KMS-11 (cell line): Measurements from ENCODE around the gene ITIH1.

Source experiments
- H2AFZ ChIP-seq: fragments of 200-600 bp; sonication (generic); 2 replicates; pipeline ENCODE4 v1.6.1; 2016; ENCODE audit warnings: antibody characterized with exemption, mixed run types, low read depth
- H3K27ac ChIP-seq: fragments of 200-600 bp; sonication (generic); 2 replicates; pipeline ENCODE4 v1.6.1; 2016; ENCODE audit warnings: mild to moderate bottlenecking, mixed run types
- H3K27me3 ChIP-seq: fragments of 200-600 bp; sonication (generic); 2 replicates; pipeline ENCODE4 v1.6.1; 2017; ENCODE audit warnings: mild to moderate bottlenecking, low read depth, mixed run types, moderate library complexity; ENCODE audit not compliant: insufficient read depth
- H3K36me3 ChIP-seq: fragments of 200-600 bp; sonication (generic); 2 replicates; pipeline ENCODE4 v1.6.1; 2017; ENCODE audit warnings: mild to moderate bottlenecking, mixed run types; ENCODE audit not compliant: insufficient read depth
- H3K4me1 ChIP-seq: fragments of 200-600 bp; sonication (generic); 2 replicates; pipeline ENCODE4 v1.6.1; 2016; ENCODE audit warnings: mild to moderate bottlenecking, low read depth, mixed run types; ENCODE audit not compliant: poor library complexity, severe bottlenecking
- H3K4me2 ChIP-seq: fragments of 200-600 bp; sonication (generic); 2 replicates; pipeline ENCODE4 v1.7.0; 2016; ENCODE audit warnings: mild to moderate bottlenecking, mixed run types
- H3K4me3 ChIP-seq: fragments of 200-600 bp; sonication (generic); IDR thresholded peaks from 2 replicates; pipeline ENCODE4 v1.6.1; 2017; ENCODE audit warnings: low read depth, low read length, mixed read lengths; ENCODE audit not compliant: insufficient read depth
- H3K79me2 ChIP-seq: fragments of 200-600 bp; sonication (generic); 2 replicates; pipeline ENCODE4 v1.6.1; 2016; ENCODE audit warnings: low read depth, mixed run types; ENCODE audit not compliant: insufficient read depth
- H3K9ac ChIP-seq: fragments of 200-600 bp; sonication (generic); 2 replicates; pipeline ENCODE4 v1.6.1; 2016; ENCODE audit warnings: mild to moderate bottlenecking, mixed run types
- H4K20me1 ChIP-seq: fragments of 200-600 bp; sonication (generic); 2 replicates; pipeline ENCODE4 v1.6.1; 2016; ENCODE audit warnings: mild to moderate bottlenecking, mixed run types; ENCODE audit not compliant: insufficient read depth
- CTCF ChIP-seq: fragments of 200-600 bp; sonication (generic); conservative IDR thresholded peaks from 2 replicates; pipeline ENCODE4 v1.6.1; 2017; ENCODE audit warnings: low read depth, mild to moderate bottlenecking, antibody characterized with exemption, low read length, moderate library complexity, mixed read lengths

ITIH1 gene

DNA sequence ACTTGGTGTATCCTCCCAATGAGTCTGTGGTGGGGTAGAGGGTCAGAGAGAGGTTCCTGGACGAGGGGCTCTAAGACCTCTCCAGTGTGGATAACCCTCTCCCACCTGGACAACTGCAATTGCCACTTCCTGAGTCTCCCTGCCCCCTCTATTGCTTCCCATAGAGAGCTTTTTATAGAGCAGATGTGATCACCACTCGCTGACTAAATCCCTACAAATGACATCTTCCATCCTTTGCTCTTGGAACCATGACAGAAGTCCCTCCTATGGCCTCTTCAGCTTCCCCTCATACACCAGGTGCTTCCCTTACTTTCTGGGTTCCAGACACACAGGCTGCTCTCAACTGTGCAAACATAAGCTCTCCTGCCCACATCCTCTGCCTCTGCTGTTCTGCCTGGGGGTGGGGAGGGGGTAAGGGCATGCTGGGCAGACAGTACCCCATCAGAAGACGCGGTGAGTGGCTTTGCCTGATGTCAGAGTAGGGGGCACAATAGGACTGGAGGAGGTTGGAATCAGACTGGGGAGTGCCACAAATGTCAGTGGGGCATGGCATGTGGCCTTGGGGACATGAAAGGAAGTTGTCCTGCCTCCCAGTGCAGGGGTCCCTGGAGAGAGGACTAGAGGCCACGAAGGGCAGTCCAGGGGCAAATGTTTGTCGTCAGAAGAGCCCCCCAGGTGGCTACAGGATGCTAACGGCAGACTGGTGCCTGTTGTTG is 32.4 kb downstream of the ITIH1 start:
- Histone ChIP-seq H4K20me1 (no peaks in the 10 kb centered on the region), H3K36me3 (no peaks in the 10 kb centered on the region), H3K4me2 (no peak overlapping the region), H3K79me2 (no peaks in the 10 kb centered on the region), H3K9ac (no peak overlapping the region), H3K27ac (no peak overlapping the region), H2AFZ (no peak overlapping the region), H3K27me3 (no peaks in the 10 kb centered on the region), H3K4me1 (no peaks in the 10 kb centered on the region), H3K4me3 (no peak overlapping the region)
- TF ChIP-seq CTCF = no peak

- Histone ChIP-seq H3K4me3 (no peak overlapping the region), H3K4me1 (no peaks in the 10 kb centered on the region), H4K20me1 (no peaks in the 10 kb centered on the region), H3K27ac (no peak overlapping the region), H3K9ac (no peak overlapping the region), H3K4me2 (no peak overlapping the region), H3K27me3 (no peaks in the 10 kb centered on the region), H2AFZ (no peak overlapping the region), H3K36me3 (no peaks in the 10 kb centered on the region), H3K79me2 (no peaks in the 10 kb centered on the region)
- no peak for TF ChIP-seq CTCF
Measured at GRCh38 chr3:52810923-52811322, 33.5 kb downstream of the ITIH1 start.

- no peak for TF ChIP-seq CTCF
- Histone ChIP-seq H3K4me3 (no peak overlapping the region), H4K20me1 (no peaks in the 10 kb centered on the region), H3K27me3 (no peaks in the 10 kb centered on the region), H3K9ac (no peak overlapping the region), H3K4me1 (no peaks in the 10 kb centered on the region), H3K27ac (no peak overlapping the region), H3K79me2 (no peaks in the 10 kb centered on the region), H3K4me2 (no peak overlapping the region), H3K36me3 (no peaks in the 10 kb centered on the region), H2AFZ (no peak overlapping the region)
Measured at GRCh38 chr3:52811452-52812011, 34.1 kb downstream of the ITIH1 start.

GRCh38 chr3:52813810-52814209 is 36.4 kb downstream of the ITIH1 start:
- Histone ChIP-seq H3K36me3 (no peaks in the 10 kb centered on the region), H4K20me1 (no peaks in the 10 kb centered on the region), H3K9ac (no peak overlapping the region), H2AFZ (no peak overlapping the region), H3K4me3 (no peak overlapping the region), H3K27ac (no peak overlapping the region), H3K4me1 (no peaks in the 10 kb centered on the region), H3K4me2 (no peak overlapping the region), H3K79me2 (no peaks in the 10 kb centered on the region), H3K27me3 (no peaks in the 10 kb centered on the region)
- TF ChIP-seq CTCF = no peak
